NCI-H2227 treated with DMSO at 0.1 percent for 48 hours (cell line): ENCODE results near the gene TMEM131L.
A peak's percentile ranks its signal among the peaks of the same experiment; 100 is the strongest.

ENCODE experiments used
- DNase-seq: peaks from one replicate; lab custom pipeline; 2025; lab: John Stamatoyannopoulos, UW

TMEM131L gene

DNA sequence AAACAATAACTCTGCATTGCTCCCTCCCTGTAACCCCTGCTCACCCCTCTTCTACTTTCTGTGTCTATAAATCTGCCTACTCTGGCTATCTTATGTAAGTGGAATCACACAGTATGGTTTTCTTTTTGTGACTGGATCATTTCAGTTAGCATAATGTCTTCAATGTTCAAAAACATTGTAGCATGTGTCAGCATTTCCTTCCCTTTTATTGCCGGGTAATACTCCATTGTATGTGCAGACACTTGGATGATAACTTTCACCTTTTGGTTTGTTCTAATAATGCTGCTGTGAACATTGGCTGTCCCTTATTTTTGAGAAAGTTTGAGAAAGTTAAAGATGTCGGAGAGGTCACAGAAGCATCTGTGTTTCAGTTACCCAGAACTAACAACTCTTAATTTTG, 157.3 kb downstream of the TMEM131L start:
- no peak for DNase-seq

GRCh38 chr4:153628796-153629315, 162.7 kb downstream of the TMEM131L start:
- no peak for DNase-seq

GRCh38 chr4:153629776-153630175, 163.6 kb downstream of the TMEM131L start:
- no peak for DNase-seq

DNA sequence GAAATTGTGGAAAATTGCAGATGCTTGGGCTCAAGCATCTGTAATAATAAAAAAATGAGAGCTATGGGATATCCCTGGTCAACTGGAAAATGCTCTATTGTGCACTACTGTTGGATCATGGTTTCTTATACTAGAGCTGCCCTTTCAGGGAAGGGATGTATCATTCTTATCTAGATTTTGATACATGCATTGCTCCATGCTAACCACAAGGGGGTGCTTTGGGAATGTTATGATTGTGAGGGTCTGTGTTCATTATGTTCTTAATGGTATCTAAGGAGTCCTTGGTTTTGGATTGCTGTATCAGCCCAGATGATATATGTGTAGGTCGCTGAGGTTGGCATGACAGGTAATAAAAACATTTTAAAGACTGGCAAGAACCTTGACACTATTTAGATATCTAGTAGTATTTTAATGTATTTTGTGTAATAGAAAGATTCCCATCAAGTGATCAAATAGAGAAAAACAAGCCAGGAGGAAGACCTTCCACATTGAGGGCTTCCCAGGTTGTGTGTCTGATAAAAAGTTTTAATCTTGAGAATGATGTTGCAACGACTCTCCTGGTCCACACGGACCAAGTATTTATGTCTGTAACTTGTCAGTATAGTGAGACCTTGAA, 168.7 kb downstream of the TMEM131L start:
- DNase-seq = peak; percentile 29

- DNase-seq = no peak
Observed at GRCh38 chr4:153635846-153636245, 169.7 kb downstream of the TMEM131L start.

- no peak for DNase-seq
Observed at GRCh38 chr4:153637201-153637600, 171.0 kb downstream of the TMEM131L start.

GRCh38 chr4:153638011-153638410, 171.9 kb downstream of the TMEM131L start:
- DNase-seq = no peak

- DNase-seq = no peak
Observed at GRCh38 chr4:153638999-153639398, 172.8 kb downstream of the TMEM131L start.

- DNase-seq = peak; percentile 11
Observed at GRCh38 chr4:153639833-153640802, 174.0 kb downstream of the TMEM131L start.

GRCh38 chr4:153641532-153641931, 175.4 kb downstream of the TMEM131L start:
- DNase-seq = no peak

GRCh38 chr4:153643406-153644383, 177.5 kb downstream of the TMEM131L start:
- peak; percentile 33 for DNase-seq

DNA sequence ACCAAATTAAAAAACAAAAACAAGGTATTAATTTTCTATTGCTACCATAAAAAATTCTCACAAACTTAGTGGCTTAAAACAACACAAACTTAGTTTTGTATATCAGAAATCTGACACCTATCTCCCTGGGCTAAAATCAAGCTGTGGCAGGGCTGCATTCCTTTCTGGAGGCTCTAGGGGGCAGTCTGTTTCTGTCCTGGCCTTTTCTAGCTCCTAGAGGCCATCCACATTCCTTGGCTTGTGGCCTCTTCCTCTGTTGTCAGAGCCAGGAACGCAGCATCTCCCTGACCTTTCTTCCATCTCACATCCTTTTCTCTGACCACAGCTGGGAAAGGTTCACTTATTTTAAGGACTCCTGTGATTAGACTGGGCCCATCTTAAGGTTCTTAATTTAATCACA, 179.0 kb downstream of the TMEM131L start:
- no peak for DNase-seq

DNA sequence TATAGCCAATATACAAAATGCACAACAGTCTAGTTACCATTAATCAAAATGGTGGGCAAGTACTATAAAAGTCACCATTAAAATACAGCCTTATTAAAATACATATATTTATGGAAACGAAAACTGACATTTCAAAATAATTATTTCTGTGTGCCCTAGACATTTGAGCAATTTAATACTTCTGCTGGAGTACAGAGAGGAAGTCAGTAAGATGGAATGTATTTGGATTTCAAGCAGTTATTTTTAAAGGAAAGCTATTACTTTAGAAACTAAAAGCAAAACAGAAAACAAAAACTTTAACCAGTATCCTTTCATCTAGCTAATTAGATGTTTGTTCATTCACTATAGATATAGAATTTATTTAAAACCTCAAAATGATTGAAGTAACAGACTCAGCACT, 180.1 kb downstream of the TMEM131L start:
- no peak for DNase-seq

DNA sequence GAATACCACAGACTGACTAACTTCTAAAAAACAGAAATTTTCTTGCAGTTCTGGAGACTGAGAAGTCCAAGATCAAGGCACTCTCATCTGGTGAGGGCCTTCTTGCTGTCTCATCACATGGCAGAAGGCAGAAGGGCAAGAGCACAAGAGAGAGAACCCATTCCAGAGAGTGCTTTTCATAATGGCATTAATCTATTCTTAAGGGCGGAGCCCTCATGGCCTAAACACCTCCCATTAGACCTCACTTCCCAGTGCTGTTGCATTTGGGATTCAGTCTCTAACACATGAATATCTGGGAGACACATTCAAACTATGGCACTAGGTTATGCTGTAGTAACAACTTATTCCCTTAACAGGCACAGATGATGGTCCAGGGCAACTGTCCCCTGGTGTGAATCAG, 180.8 kb downstream of the TMEM131L start:
- no peak for DNase-seq

- DNase-seq = no peak
Observed at GRCh38 chr4:153647975-153648374, 181.8 kb downstream of the TMEM131L start.

DNA sequence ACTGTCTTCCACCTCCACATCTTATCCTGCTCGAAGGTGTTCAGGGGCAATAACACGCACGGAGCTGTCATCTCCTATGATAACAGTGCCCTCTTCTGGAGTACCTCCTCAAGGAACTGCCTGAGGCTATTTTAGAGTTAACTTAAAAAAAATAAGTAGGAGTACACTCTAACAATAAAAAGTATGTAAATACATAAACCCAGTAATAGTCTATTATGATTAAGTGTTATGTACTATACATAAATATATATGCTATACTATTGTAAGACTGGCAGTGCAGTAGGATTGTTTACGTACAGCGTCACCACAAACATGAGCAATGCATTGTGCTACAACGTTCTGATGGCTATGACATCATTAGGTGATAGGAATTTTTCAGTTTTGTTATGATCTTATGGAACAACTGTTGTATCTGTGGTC, 183.4 kb downstream of the TMEM131L start:
- DNase-seq = no peak

- DNase-seq = no peak
Observed at GRCh38 chr4:153651116-153651515, 185.0 kb downstream of the TMEM131L start.

DNA sequence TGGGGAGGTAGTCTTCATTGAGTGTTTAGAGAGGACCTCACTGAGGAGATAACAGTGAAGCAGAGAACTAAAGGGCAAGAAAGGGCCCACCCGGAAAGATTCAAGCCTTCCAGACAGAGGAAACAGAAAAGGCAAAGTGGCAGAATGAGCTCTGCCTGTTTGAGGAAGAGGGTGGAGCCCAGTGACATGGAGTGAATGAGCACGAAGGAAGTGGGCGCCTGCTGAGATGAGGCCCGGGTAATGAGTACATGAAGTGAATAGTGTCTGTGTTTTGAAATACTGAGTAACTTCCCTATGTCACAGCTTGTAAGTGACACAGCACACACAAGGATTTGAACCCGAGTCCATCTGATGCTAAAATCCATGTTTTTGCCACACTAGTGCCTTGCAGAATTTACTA, 185.4 kb downstream of the TMEM131L start:
- no peak for DNase-seq

DNA sequence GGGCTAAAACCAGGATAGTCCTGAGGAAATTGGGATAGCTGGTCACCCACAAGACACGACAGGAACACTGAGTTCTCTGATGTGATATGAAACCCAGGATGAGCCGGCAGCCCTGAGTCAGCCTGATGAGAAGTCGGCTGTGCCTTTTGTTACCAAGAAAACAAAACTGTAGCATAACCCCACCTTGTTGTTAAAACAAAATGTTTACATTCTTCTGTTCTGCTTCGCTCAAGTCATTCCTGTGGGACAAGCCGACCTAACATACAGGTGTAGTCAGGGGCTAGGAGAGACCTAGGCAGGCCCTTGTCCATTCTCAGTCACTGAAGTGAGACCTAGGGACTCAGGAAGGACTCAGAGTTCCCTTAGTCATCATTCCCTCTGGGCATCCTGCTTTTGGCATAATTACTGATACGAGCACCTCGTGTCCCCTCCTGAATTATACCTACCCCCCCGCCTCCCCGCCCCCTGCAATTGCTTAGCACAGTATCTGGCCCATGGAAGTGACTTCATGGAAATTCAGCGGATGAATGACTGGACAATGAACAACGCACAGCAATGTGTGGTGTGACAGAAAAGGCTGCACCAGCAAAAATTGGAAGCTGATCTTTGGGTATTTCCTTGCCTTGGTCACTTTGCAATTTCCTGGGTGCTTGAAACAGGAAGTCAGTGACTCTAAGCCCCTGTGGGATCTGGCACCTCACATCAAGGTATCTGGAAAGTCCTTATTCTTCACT, 186.1 kb downstream of the TMEM131L start:
- DNase-seq = no peak

DNA sequence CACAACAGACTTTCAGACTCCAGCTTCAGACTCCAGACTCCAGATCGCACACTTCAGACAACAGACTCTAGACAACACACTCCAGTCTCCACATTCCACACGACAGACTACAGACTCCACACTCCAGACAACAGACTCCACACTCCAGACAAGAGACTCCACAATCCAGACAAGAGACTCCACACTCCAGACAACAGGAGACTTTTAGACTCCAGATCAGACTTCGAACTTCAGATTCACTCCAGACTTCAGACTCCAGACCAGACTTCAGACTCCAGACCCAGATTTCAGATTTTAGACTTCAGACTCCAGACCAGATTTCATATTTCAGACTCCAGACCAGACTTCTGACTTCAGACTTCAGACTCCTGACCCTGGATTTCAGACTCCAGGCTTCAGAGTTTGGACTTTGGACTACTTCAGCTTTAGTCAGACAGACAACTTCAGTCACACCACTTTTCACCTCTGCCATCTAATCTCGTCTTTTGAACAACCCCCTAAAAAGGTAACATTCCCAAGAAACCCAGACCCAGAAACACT, 188.9 kb downstream of the TMEM131L start:
- no peak for DNase-seq

DNA sequence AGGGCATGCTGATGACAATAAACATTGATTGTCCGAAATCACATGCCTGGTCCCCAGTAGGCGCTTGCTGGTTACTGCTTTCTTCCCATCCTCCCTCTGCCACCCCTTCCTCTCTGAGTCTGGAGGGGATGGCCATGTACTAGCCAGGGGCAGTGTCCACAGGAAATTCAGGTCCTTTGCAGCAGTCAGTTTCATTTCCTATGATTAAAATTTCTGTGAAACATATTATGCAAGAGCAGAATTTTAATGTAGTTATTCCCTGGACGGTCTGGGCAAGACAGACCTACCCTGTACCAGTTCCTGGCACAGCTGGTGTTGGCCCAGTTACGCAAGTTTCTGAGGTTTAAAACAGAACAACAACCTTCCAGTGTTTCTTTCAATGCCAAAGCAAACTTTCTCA, 189.8 kb downstream of the TMEM131L start:
- DNase-seq = no peak
